Prostate gland (tissue), 2 donors: ENCODE measurements around the gene UNC13D.

Experiments
- POLR2A ChIP-seq: fragments of 450-650 bp; IDR thresholded peaks from one replicate; pipeline ENCODE4 v1.6.1; 2016; ENCODE audit warnings: antibody characterized with exemption, mild to moderate bottlenecking
- POLR2AphosphoS5 ChIP-seq: sonication (generic); formaldehyde crosslinking; IDR thresholded peaks from one replicate; pipeline ENCODE4 v1.6.1; 2017; ENCODE audit warnings: antibody characterized with exemption
- TF ChIP-seq, protein P1 (sequence below), 4 experiments: fragments of 200-600 bp in 2 of 4; fragments of 450-650 bp in 2 of 4; sonication (generic) in 2 of 4; IDR thresholded peaks; 1 replicate in 3 of 4; 2 replicates in 1 of 4; pipeline ENCODE4 v1.5.1; 2016 to 2019; ENCODE audit warnings: antibody characterized with exemption in 4 of 4, mild to moderate bottlenecking in 2 of 4, moderate library complexity in 2 of 4

- TF ChIP-seq POLR2A = no peak
- TF ChIP-seq, protein P1, sequence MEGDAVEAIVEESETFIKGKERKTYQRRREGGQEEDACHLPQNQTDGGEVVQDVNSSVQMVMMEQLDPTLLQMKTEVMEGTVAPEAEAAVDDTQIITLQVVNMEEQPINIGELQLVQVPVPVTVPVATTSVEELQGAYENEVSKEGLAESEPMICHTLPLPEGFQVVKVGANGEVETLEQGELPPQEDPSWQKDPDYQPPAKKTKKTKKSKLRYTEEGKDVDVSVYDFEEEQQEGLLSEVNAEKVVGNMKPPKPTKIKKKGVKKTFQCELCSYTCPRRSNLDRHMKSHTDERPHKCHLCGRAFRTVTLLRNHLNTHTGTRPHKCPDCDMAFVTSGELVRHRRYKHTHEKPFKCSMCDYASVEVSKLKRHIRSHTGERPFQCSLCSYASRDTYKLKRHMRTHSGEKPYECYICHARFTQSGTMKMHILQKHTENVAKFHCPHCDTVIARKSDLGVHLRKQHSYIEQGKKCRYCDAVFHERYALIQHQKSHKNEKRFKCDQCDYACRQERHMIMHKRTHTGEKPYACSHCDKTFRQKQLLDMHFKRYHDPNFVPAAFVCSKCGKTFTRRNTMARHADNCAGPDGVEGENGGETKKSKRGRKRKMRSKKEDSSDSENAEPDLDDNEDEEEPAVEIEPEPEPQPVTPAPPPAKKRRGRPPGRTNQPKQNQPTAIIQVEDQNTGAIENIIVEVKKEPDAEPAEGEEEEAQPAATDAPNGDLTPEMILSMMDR (IDR thresholded peaks at IDR 0.05) = no peak
- no peak for TF ChIP-seq POLR2AphosphoS5
Observed at GRCh38 chr17:75832652-75833400, 11.4 kb downstream of the UNC13D start.
